Measurements from ENCODE around the gene KCNJ6. TPM values are rescaled to one million over a fixed set of nuclear protein-coding genes. Genes with fewer than 3 reads are reported as not detected.

The KCNJ6 gene
- total RNA-seq, 2 experiments from 2014 or later, result not detected

DNA sequence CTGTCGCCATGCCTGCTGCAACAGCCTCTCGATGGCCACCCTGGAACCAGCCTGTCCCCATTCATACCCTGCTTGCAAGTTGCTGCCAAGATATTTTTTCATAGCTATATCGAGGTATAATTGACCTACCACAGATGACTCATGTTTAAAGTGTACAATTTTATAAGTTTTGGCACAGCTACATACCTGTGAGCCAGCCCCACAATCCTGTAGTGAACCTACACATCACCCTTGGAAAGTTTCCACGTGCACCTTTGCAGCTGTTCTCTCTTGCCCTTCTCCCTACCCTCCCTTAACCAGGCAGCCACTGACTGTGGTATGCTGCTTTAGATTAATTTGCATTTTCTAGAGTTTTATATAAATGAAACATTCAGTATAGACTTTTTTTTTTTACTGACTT, 23.0 kb upstream of the KCNJ6 start:
- BruUV-seq (replicated peaks), result no TSS peak
- no peak for DNase-seq (ENCODE audit: low spot score)
- H3K27ac ChIP-seq (ENCODE audit: low read depth, low read length, poor library complexity, severe bottlenecking), result no peak overlapping the region
- H3K36me3 ChIP-seq (ENCODE audit: insufficient read depth, low read length), result no peaks in the 10 kb centered on the region
- no peaks in the 10 kb centered on the region for H3K4me1 ChIP-seq (ENCODE audit: insufficient read depth, low read length, poor library complexity, severe bottlenecking)
- no peak overlapping the region for H2AFZ ChIP-seq (ENCODE audit: low read length)
- ChIA-PET POLR2A (interaction anchor here (0.5 kb wide), 1 partner anchor 9 kb away, joined by 3 read pairs; no protein-coding TSS in a partner anchor), CTCF (ENCODE audit: unreplicated experiment) (no interaction called here)
- H3K79me2 ChIP-seq (ENCODE audit: insufficient read depth, low read depth, low read length), result no peaks in the 10 kb centered on the region
- H3K9me2 ChIP-seq (ENCODE audit: insufficient read depth, low read length), result no peaks in the 10 kb centered on the region
- H3K4me2 ChIP-seq (ENCODE audit: low read length), result no peak overlapping the region
- TF ChIP-seq EZH2phosphoT487 (IDR thresholded peaks at IDR 0.05; ENCODE audit: borderline replicate concordance, low read depth, low read length), result no peak
- TF ChIP-seq, protein P1, sequence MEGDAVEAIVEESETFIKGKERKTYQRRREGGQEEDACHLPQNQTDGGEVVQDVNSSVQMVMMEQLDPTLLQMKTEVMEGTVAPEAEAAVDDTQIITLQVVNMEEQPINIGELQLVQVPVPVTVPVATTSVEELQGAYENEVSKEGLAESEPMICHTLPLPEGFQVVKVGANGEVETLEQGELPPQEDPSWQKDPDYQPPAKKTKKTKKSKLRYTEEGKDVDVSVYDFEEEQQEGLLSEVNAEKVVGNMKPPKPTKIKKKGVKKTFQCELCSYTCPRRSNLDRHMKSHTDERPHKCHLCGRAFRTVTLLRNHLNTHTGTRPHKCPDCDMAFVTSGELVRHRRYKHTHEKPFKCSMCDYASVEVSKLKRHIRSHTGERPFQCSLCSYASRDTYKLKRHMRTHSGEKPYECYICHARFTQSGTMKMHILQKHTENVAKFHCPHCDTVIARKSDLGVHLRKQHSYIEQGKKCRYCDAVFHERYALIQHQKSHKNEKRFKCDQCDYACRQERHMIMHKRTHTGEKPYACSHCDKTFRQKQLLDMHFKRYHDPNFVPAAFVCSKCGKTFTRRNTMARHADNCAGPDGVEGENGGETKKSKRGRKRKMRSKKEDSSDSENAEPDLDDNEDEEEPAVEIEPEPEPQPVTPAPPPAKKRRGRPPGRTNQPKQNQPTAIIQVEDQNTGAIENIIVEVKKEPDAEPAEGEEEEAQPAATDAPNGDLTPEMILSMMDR (conservative IDR thresholded peaks at IDR 0.05; ENCODE audit: low read length), result no peak
- no peaks in the 10 kb centered on the region for H4K20me1 ChIP-seq (ENCODE audit: insufficient read depth, low read length)
- intact Hi-C loops (cut with micrococcal nuclease; ENCODE audit: unreplicated experiment), result no loop called here
- no peak overlapping the region for H3K4me3 ChIP-seq (ENCODE audit: low read depth, low read length, poor library complexity, severe bottlenecking)
- H3K9me3 ChIP-seq (ENCODE audit: low read length), result no peaks in the 10 kb centered on the region; the same call in 1 of the 2 replicates

DNA sequence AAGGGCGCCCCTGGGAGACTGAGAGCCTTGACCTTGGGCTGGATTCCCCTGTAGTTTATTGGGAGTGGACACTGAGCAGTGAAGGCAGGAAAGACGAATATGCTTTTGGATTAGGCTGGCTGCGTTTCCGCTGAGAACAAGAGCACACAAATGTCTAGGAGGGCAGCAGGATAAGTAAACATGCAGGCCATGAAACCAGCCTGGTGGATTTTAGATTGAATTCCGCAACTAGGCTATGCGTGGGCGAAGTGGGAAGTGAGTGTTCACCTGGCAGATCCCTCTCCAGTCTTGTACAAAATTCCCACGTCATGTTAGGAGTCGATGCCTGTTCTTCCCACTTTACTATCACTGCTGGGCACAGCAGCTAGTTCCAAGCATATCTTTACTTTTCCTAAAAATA, 21.4 kb upstream of the KCNJ6 start:
- Histone ChIP-seq H3K4me2 (ENCODE audit: low read length) (no peak overlapping the region), H3K4me3 (ENCODE audit: low read depth, low read length, poor library complexity, severe bottlenecking) (no peak overlapping the region), H3K9me2 (ENCODE audit: insufficient read depth, low read length) (no peaks in the 10 kb centered on the region), H3K9me3 (ENCODE audit: low read length) (no peaks in the 10 kb centered on the region; the same call in 1 of the 2 replicates), H2AFZ (ENCODE audit: low read length) (no peak overlapping the region), H3K36me3 (ENCODE audit: insufficient read depth, low read length) (no peaks in the 10 kb centered on the region), H3K27ac (ENCODE audit: low read depth, low read length, poor library complexity, severe bottlenecking) (no peak overlapping the region), H3K79me2 (ENCODE audit: insufficient read depth, low read depth, low read length) (no peaks in the 10 kb centered on the region), H4K20me1 (ENCODE audit: insufficient read depth, low read length) (no peaks in the 10 kb centered on the region), H3K4me1 (ENCODE audit: insufficient read depth, low read length, poor library complexity, severe bottlenecking) (no peaks in the 10 kb centered on the region)
- no TSS peak for BruUV-seq (replicated peaks)
- ChIA-PET CTCF (ENCODE audit: unreplicated experiment) (no interaction called here), POLR2A (interaction anchor here (0.7 kb wide), 1 partner anchor 249 kb away, joined by 3 read pairs; no protein-coding TSS in a partner anchor)
- DNase-seq (ENCODE audit: low spot score), result no peak
- intact Hi-C loops (cut with micrococcal nuclease; ENCODE audit: unreplicated experiment), result no loop called here
- TF ChIP-seq EZH2phosphoT487 (IDR thresholded peaks at IDR 0.05; ENCODE audit: borderline replicate concordance, low read depth, low read length), result no peak
- TF ChIP-seq, protein P1 (conservative IDR thresholded peaks at IDR 0.05; ENCODE audit: low read length), result no peak

DNA sequence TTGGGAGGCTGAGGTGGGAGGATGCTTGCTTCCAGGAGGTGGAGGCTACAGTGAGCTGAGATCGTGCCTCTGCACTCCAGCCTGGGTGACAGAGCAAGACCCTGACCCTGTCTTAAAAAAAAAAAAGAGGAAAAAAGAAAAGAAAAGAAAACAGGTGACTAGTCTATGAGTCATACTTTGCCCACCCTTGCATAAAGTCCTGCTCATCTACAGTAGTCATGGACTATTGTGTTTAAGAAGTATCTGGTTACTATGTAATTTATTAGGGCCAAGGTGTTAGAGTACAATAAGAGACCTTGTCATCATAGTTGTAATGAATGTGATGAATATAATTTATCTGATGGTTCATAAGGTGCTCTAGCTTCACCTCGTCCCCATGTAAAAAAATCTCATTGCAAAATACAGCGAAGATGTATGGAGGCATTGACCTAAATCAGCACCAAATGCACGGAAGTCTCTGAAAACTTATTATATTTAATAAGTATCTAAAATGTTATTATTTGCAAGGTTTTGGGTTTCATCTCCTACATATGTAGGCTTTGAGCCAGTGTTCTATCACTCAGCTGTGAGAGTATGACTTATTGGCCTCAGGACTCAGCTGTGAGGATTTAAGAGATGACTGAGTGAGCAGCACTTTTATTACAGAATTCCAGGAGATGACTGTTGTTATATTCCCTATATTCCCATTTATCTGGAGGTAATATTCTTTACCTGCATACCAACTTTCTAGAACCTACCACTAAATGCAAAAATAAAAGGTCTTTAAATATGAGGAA, 19.9 kb upstream of the KCNJ6 start:
- Histone ChIP-seq H3K4me1 (ENCODE audit: insufficient read depth, low read length, poor library complexity, severe bottlenecking) (no peaks in the 10 kb centered on the region), H3K4me3 (ENCODE audit: low read depth, low read length, poor library complexity, severe bottlenecking) (no peak overlapping the region)

More for the DNA sequence above, 19.9 kb upstream of the KCNJ6 start:
- Histone ChIP-seq H3K9me2 (ENCODE audit: insufficient read depth, low read length) (no peaks in the 10 kb centered on the region), H2AFZ (ENCODE audit: low read length) (no peak overlapping the region), H3K9me3 (ENCODE audit: low read length) (no peaks in the 10 kb centered on the region; the same call in 1 of the 2 replicates), H3K27ac (ENCODE audit: low read depth, low read length, poor library complexity, severe bottlenecking) (no peak overlapping the region), H3K79me2 (ENCODE audit: insufficient read depth, low read depth, low read length) (no peaks in the 10 kb centered on the region), H3K4me2 (ENCODE audit: low read length) (no peak overlapping the region), H4K20me1 (ENCODE audit: insufficient read depth, low read length) (no peaks in the 10 kb centered on the region), H3K36me3 (ENCODE audit: insufficient read depth, low read length) (no peaks in the 10 kb centered on the region)
- intact Hi-C loops (cut with micrococcal nuclease; ENCODE audit: unreplicated experiment), result no loop called here
- ChIA-PET CTCF (ENCODE audit: unreplicated experiment) (no interaction called here), POLR2A (interaction anchor here (0.6 to 1.0 kb wide), 2 partner anchors 40 to 44 kb away, joined by 3 to 4 read pairs; no protein-coding TSS in a partner anchor)
- DNase-seq (ENCODE audit: low spot score), result no peak
- TF ChIP-seq, protein P1 (conservative IDR thresholded peaks at IDR 0.05; ENCODE audit: low read length), result no peak
- no peak for TF ChIP-seq EZH2phosphoT487 (IDR thresholded peaks at IDR 0.05; ENCODE audit: borderline replicate concordance, low read depth, low read length)
- BruUV-seq (replicated peaks), result no TSS peak
